Hepatocyte (in vitro differentiated cells): ENCODE data around the gene CMKLR1. TPM values are rescaled to one million over a fixed set of nuclear protein-coding genes. Genes with fewer than 3 reads are reported as not detected.

ENCODE experiments used
- DNase-seq: peaks from one replicate; pipeline ENCODE4 v3.0.0-alpha.2; 2016; ENCODE audit warnings: low spot score
- H2AFZ ChIP-seq: fragments of 200-600 bp; sonication (generic); 2 replicates; pipeline ENCODE4 v1.6.0; 2016; ENCODE audit warnings: antibody characterized with exemption, mild to moderate bottlenecking
- H3K27ac ChIP-seq: fragments of 200-600 bp; sonication (generic); 2 replicates; pipeline ENCODE4 v1.5.1; 2016; ENCODE audit warnings: mild to moderate bottlenecking
- H3K27me3 ChIP-seq: fragments of 200-600 bp; sonication (generic); 2 replicates; pipeline ENCODE4 v1.6.1; 2016
- H3K36me3 ChIP-seq: fragments of 200-600 bp; sonication (generic); replicated peaks from 2 replicates; pipeline ENCODE4 v1.5.1; 2016; ENCODE audit warnings: low read depth; ENCODE audit not compliant: insufficient read depth
- H3K4me1 ChIP-seq: fragments of 200-600 bp; sonication (generic); 2 replicates; pipeline ENCODE4 v1.5.1; 2016; ENCODE audit warnings: mild to moderate bottlenecking, moderate library complexity; ENCODE audit not compliant: insufficient read depth
- H3K4me2 ChIP-seq: fragments of 200-600 bp; sonication (generic); 2 replicates; pipeline ENCODE4 v1.6.0; 2016
- H3K4me3 ChIP-seq: fragments of 200-600 bp; sonication (generic); 2 replicates; pipeline ENCODE4 v1.5.1; 2016; ENCODE audit warnings: mild to moderate bottlenecking
- H3K79me2 ChIP-seq: fragments of 200-600 bp; sonication (generic); 2 replicates; pipeline ENCODE4 v1.6.0; 2017; ENCODE audit warnings: mild to moderate bottlenecking
- H3K9me2 ChIP-seq: fragments of 200-600 bp; sonication (generic); replicated peaks from 2 replicates; pipeline ENCODE4 v1.6.0; 2017; ENCODE audit warnings: mild to moderate bottlenecking; ENCODE audit not compliant: insufficient read depth
- H3K9me3 ChIP-seq: fragments of 200-600 bp; sonication (generic); 2 replicates; pipeline ENCODE4 v1.5.1; 2016; ENCODE audit warnings: low read depth, mild to moderate bottlenecking
- H4K20me1 ChIP-seq: fragments of 200-600 bp; sonication (generic); 2 replicates; pipeline ENCODE4 v1.6.0; 2016; ENCODE audit warnings: mild to moderate bottlenecking; ENCODE audit not compliant: insufficient read depth, poor library complexity, severe bottlenecking
- EZH2 ChIP-seq: fragments of 200-600 bp; sonication (generic); IDR thresholded peaks from 2 replicates; pipeline ENCODE4 v1.6.1; 2016; ENCODE audit warnings: antibody characterized with exemption, mild to moderate bottlenecking, borderline replicate concordance
- EZH2phosphoT487 ChIP-seq: fragments of 200-600 bp; sonication (generic); IDR thresholded peaks from one replicate; pipeline ENCODE4 v1.6.1; 2018; ENCODE audit warnings: antibody characterized with exemption, mild to moderate bottlenecking, low read depth, moderate library complexity; ENCODE audit not compliant: unreplicated experiment, severe bottlenecking
- WGBS: methylation state at CpG from one replicate; pipeline ENCODE4 v1.1.6; 2016; ENCODE audit warnings: low lambda C conversion rate; ENCODE audit errors: missing lambda C conversion rate; 5-methylcytosine and 5-hydroxymethylcytosine counted together
- polyA plus RNA-seq: library from polyadenylated mRNA; unstranded; fragments of >200 nt; fragmentation: Nextera tagmentation; extraction: Ambion mirVana; gene quantifications from 2 replicates; pipeline ENCODE4 v1.2.1, GENCODE V29; 2016
- total RNA-seq: library from RNA; depleted of rRNA; stranded (reverse); fragments of >200 nt; gene quantifications from 2 replicates; pipeline ENCODE4 v1.2.3, GENCODE V29; 2014
- TF ChIP-seq, protein P1 (sequence below): fragments of 200-600 bp; sonication (generic); IDR thresholded peaks from 2 replicates; pipeline ENCODE4 v1.5.1; 2016; ENCODE audit warnings: antibody characterized with exemption, mild to moderate bottlenecking; ENCODE audit not compliant: poor library complexity

CMKLR1 gene
- total and polyA plus RNA-seq, 2 experiments from 2014 or later, result 2.2 to 3.1 TPM

DNA sequence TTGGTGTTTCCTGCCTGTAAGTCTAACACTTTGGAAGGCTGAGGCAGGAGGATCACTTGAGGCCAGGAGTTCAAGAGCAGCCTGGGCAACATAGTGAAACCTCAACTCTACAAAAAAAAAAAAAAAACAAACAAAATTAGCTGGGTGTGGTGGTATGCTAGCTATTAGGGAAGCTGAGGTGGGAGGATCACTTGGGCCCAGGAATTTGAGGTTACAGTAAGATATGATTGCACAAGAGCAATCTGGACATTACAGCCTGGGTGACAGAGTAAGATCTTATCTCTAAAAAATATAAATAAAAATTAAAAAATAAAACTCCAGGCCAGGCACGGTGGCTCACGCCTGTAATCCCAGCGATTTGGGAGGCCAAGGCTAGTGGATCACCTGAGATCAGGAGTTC, 39.8 kb upstream of the CMKLR1 start:
- H3K4me2 ChIP-seq, result no peak overlapping the region
- H2AFZ ChIP-seq, result no peak overlapping the region
- no peak overlapping the region for H3K27ac ChIP-seq
- no peaks in the 10 kb centered on the region for H3K27me3 ChIP-seq
- H3K36me3 ChIP-seq, result no peaks in the 10 kb centered on the region
- no peak overlapping the region for H3K4me3 ChIP-seq
- H3K9me3 ChIP-seq, result no peaks in the 10 kb centered on the region
- H4K20me1 ChIP-seq, result no peaks in the 10 kb centered on the region
- 94% methylated on average over 3 of the region's 3 CpGs for whole genome bisulfite sequencing
- no peaks in the 10 kb centered on the region for H3K4me1 ChIP-seq
- no peak for TF ChIP-seq EZH2
- no peak for TF ChIP-seq EZH2phosphoT487
- TF ChIP-seq, protein P1, sequence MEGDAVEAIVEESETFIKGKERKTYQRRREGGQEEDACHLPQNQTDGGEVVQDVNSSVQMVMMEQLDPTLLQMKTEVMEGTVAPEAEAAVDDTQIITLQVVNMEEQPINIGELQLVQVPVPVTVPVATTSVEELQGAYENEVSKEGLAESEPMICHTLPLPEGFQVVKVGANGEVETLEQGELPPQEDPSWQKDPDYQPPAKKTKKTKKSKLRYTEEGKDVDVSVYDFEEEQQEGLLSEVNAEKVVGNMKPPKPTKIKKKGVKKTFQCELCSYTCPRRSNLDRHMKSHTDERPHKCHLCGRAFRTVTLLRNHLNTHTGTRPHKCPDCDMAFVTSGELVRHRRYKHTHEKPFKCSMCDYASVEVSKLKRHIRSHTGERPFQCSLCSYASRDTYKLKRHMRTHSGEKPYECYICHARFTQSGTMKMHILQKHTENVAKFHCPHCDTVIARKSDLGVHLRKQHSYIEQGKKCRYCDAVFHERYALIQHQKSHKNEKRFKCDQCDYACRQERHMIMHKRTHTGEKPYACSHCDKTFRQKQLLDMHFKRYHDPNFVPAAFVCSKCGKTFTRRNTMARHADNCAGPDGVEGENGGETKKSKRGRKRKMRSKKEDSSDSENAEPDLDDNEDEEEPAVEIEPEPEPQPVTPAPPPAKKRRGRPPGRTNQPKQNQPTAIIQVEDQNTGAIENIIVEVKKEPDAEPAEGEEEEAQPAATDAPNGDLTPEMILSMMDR, result no peak
- no peak for DNase-seq
- H3K9me2 ChIP-seq, result no peaks in the 10 kb centered on the region
- H3K79me2 ChIP-seq, result no peaks in the 10 kb centered on the region

DNA sequence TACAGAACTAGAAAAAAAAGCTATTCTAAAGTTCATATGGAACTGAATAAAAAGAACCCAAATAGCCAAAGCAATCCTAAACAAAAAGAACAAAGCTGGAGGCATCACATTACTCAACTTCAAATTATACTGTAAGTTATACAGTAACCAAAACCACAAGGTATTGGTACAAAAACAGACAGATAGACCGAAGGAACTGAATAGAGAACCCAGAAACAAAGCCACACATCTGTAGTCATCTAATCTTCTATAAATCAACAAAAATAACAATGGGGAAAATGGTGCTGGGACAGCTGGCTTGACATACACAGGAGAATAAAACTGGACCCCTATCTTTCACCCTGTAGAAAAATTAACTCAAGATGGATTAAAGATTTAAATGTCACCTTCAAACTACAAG, 38.1 kb upstream of the CMKLR1 start:
- H3K4me2 ChIP-seq, result no peak overlapping the region
- no peaks in the 10 kb centered on the region for H3K9me3 ChIP-seq
- H4K20me1 ChIP-seq, result no peaks in the 10 kb centered on the region
- H3K36me3 ChIP-seq, result no peaks in the 10 kb centered on the region
- no peaks in the 10 kb centered on the region for H3K79me2 ChIP-seq
- H3K4me1 ChIP-seq, result no peaks in the 10 kb centered on the region
- WGBS, result 60% methylated on average over 1 of the region's 1 CpG
- H2AFZ ChIP-seq, result no peak overlapping the region
- TF ChIP-seq EZH2 (no peak), EZH2phosphoT487 (no peak)
- TF ChIP-seq, protein P1, result no peak
- H3K27ac ChIP-seq, result no peak overlapping the region
- H3K9me2 ChIP-seq, result no peaks in the 10 kb centered on the region
- no peak overlapping the region for H3K4me3 ChIP-seq
- no peak for DNase-seq
- H3K27me3 ChIP-seq, result no peaks in the 10 kb centered on the region

DNA sequence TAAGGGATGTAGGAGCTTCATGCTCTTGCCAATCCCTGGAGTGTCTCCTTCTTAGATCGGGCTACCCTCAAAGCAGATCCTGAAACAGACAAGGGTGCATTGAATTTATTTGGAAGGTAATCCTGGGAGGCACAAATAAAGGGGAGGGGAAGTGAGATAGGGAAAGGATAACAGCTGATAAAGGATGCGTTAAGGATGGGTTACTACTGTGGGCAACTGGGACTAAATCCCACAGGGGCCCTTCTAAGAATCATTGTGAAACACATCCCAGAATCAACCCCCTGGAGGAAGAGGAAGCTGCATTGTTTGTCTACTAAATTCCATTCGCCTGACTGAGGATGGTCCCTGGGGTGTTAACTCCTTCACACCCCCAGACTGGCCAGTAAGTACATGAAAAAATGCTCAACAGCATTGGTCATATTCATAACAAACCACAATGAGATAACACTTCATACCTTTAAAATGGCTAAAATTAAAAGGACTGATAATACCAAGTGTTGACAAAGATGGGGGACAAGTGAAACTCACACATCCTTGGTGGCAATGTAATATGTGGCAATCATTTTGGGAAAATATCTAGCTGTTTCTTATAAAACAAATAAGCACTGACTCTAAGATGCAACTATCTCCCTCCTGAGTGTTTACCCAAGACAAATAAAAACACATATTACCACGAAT, 37.0 kb upstream of the CMKLR1 start:
- no peak for DNase-seq
- H2AFZ ChIP-seq, result no peak overlapping the region
- H3K4me2 ChIP-seq, result no peak overlapping the region
- 58% methylated on average over 4 of the region's 4 CpGs for WGBS
- H3K27me3 ChIP-seq, result no peaks in the 10 kb centered on the region
- H3K4me3 ChIP-seq, result no peak overlapping the region
- H4K20me1 ChIP-seq, result no peaks in the 10 kb centered on the region
- no peaks in the 10 kb centered on the region for H3K36me3 ChIP-seq
- no peaks in the 10 kb centered on the region for H3K4me1 ChIP-seq
- H3K9me3 ChIP-seq, result no peaks in the 10 kb centered on the region
- no peaks in the 10 kb centered on the region for H3K9me2 ChIP-seq
- H3K79me2 ChIP-seq, result no peaks in the 10 kb centered on the region
- TF ChIP-seq EZH2, result no peak
- TF ChIP-seq, protein P1, result no peak
- TF ChIP-seq EZH2phosphoT487, result no peak
- H3K27ac ChIP-seq, result no peak overlapping the region
